ENCODE results near the gene TMEFF2.

The TMEFF2 gene

GRCh38 chr2:191968120-191968519, 226.6 kb downstream of the TMEFF2 start:
- no peak for DNase-seq (ENCODE audit: low spot score)

DNA sequence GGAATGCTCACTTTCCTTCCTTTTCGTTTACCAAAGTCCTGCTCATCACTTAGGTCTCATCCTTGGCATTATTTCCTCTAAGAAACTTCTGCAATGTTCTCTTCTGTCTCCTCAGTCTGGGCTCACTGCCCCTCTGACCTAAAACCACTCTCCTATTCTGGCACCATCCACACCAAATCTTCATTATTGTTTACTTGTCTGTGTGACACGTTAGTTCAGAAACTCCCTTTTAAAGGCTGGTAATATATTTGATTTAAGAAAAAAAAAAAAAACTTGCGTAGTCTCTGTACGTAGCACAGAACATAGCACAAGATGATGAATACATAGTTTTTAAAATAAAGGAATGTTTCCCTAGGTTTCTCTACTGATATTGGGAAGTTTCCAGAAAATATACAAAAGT, 229.0 kb downstream of the TMEFF2 start:
- no peak for DNase-seq (ENCODE audit: low spot score)

DNA sequence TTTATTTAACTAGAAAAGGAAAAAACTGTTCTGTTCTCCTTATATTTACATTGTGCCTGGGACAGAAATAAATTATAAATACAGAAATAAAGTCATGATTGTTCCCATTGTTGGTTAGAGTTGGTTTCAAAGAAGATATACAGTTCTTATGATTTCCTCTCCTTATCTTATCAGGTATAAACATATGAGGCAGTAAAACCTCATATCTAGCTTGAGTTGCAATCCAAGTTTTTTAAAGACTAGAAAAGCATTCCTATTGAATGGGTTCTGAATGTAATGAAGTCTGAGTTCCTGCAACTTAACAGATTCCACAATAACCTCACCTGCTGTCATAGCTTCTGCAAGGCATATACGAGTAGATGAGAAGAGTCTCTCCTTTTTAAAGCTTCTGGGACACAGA, 233.2 kb downstream of the TMEFF2 start:
- DNase-seq (ENCODE audit: low spot score) = no peak

- no peak for DNase-seq (ENCODE audit: low spot score)
Measured at GRCh38 chr2:191959209-191959608, 235.5 kb downstream of the TMEFF2 start.

- no peak for DNase-seq (ENCODE audit: low spot score)
Measured at GRCh38 chr2:191957996-191958860, 236.5 kb downstream of the TMEFF2 start.

DNA sequence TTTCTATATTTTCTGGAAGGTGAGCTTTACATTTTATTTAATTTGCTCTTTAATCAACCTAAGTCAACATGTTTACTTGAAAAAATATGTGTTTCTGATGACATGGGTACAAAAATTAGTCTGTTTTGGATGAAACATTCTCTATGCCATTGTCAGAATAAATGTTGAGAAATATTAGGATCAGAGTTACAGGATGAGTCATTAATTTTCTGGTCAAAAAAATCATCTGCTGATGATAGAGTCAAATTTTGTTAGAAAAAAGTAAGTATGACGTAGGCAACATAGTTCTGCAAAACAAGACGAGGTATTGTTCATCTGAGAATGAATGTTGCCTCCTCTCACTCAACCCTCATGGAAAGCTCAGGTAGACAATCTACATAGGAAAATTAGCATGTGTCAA, 240.3 kb downstream of the TMEFF2 start:
- DNase-seq (ENCODE audit: low spot score) = no peak

GRCh38 chr2:191952515-191953270, 242.0 kb downstream of the TMEFF2 start:
- no peak for DNase-seq (ENCODE audit: low spot score)

- DNase-seq (ENCODE audit: low spot score) = no peak
Measured at GRCh38 chr2:191951832-191952231, 242.9 kb downstream of the TMEFF2 start.

DNA sequence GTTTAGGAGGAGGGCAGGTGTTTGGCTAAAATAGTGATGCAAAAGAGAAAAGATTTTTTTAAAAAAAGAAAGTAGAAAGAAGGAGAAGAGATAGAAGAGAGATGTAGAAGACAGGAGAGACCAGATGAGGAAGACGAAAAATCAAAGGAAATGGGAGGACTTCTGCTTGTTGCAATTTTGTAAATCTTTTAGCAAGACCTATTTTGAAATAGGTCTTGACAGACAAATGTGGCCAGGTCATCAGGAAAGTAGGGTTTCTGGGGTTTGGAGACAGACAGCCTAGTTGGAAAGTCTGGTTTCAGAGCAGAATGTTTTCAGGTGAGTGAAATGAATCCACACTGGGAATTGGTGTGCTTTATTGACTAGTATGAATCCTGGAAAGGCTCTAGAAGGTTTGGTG, 243.4 kb downstream of the TMEFF2 start:
- DNase-seq (ENCODE audit: low spot score) = no peak

GRCh38 chr2:191950132-191950874, 244.4 kb downstream of the TMEFF2 start:
- DNase-seq (ENCODE audit: low spot score) = no peak

DNA sequence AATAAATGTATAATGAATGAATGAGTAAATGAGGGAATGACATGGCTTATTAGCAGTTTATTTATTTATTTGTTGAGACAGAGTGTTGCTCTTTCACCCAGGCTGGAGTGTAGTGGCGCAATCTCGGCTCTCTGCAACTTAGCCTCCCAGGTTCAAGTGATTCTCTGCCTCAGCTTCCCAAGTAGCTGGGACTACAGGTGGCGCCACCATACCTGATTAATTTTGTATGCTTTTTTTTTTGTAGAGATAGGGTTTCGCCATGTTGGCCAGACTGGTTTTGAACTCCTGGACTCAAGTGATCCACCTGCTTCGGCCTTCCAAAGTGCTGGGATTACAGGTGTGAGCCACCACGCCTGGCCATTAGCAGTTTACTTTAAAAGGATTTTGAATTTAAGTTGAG, 247.5 kb downstream of the TMEFF2 start:
- DNase-seq (ENCODE audit: low spot score) = no peak

DNA sequence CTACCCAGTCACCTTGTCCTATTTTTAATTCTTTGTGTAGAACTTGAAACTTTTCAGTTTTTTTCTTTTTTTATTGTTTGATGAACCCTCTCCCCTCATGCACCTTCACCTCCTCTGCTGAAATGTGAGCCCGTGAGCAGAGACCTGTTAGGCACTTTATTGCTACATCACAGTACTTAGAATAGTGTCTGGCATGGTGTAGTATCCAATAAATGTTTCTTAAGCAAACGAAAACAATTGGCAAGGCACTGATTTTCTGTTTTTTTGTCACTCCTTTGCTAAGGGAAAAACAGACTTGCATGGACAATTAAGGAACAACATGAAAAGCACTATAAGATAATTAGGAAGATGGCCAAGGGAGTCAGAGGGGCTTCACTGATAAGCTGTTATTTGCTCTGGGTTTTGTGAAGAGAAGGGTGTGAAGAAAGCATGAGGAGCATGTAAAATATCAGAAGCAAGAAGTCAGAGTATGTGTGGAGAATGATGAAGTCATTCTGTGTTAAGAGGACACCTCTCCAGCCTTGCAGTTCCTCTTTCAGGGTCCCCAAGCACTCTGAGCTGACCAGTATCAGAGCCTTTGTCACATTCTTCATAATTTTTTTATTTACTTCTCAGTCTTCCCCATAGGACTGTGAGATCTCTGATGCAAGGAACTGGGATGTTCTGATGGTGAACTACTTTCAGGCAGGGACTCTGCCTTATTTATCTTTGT, 248.1 kb downstream of the TMEFF2 start:
- no peak for DNase-seq (ENCODE audit: low spot score)

- DNase-seq (ENCODE audit: low spot score) = no peak
Measured at GRCh38 chr2:191945623-191946022, 249.1 kb downstream of the TMEFF2 start.

DNA sequence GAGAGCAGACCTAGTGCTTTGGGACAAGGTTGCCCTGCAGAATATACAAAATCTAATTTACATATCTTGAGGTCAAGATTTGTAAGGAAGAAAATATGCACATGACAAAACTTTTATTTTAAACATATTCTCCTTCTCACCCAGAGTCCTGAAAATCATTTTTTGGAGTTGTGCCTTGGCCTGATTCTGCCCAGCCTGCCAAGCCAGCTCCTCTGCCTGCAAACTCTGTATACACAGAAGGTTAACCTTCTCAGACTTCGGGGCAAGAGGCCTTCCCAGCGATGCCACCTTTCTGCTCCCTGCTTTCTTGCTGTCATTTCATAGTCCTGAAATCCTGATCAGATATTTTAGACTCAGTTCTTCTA, 252.0 kb downstream of the TMEFF2 start:
- DNase-seq (ENCODE audit: low spot score) = no peak

DNA sequence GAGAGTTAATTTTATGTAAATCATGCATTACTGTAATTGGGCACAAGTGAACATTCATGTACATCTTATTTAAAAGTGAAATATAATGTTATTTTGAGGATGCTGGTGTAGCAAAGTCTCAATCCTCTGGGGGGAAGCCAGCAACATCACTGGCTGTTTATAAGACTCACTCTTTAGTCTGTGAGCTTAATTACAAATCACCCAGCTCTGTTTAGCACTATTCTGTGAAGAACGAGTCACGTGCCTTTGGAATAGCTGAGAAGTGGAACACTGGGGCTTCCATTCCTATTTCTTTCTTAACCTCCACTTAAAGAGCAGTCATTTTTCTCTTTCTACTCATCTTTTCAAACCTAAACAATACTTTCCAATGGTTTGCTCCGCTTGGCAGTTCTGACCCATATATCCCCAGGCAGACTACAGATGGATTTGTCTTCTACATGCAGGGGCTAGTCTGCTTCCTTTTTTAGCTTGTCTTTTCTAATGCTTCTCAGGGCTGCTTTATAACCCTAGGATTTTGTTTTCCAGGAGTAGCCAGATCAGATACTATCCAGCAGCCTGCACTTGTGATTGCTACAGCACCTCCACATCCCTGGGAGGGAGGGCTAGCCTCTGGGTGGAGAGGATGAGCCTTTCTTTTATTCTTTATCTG, 252.5 kb downstream of the TMEFF2 start:
- no peak for DNase-seq (ENCODE audit: low spot score)

- DNase-seq (ENCODE audit: low spot score) = no peak
Measured at GRCh38 chr2:191941376-191941929, 253.3 kb downstream of the TMEFF2 start.

DNA sequence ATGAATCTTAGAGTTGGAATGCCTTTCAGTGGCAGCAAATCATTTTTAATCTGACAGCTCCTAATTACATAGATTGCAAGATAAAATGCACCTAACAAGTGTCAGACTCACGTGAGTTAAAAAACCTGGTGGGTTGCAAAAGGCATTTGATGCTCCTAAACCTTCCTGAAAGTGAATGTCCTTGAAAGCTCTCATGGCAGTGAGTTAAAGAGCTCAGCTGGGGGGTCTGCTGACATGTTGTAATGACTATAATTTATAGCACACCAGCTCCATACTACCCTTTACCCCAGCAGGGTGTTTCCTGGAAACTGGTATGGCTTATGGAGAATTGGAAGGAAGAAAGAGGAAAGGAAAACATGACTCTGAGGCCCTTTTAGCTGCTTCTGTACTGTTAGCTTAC, 256.0 kb downstream of the TMEFF2 start:
- DNase-seq (ENCODE audit: low spot score) = no peak

DNA sequence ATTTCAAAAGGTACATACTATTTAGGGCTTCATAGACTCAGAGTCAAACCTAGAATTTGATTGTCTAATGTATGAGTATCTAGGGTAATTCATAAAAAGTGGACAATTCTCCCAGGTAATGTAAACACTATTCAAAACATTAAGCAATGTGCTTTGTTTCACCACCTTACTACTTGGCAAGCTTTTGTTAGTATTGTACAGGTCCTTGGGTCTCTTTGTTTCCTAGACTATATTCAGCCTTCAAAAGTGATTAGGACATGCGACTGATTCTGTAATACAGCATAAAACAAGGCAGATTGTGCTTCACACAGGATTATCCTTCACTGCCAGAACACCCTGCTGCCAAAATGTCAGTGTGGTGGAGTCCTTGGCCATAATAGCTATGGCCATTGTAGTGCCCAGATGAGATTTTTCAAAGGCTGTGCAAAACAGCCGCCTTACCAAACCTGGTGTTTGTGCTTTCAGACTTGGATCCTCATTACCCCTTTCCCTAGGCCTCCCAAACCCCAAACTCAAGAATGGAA, 257.8 kb downstream of the TMEFF2 start:
- DNase-seq (ENCODE audit: low spot score) = no peak

DNA sequence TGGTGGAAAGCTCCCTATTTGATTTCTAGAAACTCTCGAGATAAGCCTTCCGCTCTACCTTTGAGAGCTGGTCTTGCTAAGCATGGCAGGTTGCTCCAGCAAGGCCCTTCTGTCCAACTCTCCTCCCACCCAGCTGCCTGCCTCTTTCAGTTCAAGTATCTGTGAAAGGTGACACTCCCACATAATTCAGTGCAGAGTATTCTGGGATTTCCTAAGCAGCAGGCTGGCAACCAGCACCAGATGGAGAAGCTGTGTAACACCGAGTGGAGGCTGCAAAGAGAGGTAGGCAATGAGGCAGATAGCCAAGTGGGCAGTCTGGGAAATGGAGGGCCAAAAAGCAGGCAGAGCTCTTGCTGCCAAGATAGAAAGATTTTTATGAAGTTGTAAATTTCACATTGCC, 259.5 kb downstream of the TMEFF2 start:
- no peak for DNase-seq (ENCODE audit: low spot score)

DNA sequence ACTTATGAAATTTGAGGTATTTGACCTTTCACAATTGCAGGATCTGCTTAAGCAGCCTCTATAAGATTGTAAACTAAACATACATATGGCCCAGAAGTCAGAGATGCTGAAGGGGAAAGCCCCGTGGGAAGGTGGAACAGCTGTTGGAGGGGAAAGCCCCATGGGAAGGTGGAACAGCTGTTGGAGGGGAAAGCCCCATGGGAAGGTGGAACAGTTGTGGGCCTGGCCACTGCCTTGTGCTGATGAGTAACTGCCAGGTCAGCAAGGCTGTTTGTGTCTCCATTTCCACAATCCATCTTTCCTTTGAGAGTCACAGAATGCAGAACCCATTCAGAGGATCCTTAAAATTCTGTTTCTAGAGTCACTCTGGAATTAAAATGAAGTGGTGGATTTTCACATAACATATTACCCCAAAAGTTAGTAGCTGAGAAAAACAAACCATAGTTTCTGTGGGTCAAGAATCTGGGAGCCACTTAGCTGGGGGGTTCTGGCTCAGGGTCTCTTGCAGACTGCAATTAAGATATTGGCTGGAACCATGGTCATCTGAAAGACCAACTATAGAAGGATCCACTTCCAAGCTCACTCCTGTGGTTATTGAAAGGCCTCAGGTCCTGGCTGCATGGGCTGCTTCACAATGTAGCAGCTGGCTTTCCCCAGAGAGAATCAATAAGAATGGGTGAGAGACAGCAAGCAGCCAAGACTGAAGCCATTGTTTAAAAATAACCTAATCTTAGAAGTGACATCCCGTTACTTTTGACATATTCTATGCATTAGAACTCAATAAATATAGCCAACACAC, 261.2 kb downstream of the TMEFF2 start:
- no peak for DNase-seq (ENCODE audit: low spot score)
